OCI-LY7 (cell line): Measurements from ENCODE around the gene LRRC28. TPM values are rescaled to one million over a fixed set of nuclear protein-coding genes. Genes with fewer than 3 reads are reported as not detected.

Experiments
- BruUV-seq: library from RNA; stranded (reverse); fragments of 400-500 nt; replicated peaks from 2 replicates; lab custom pipeline; 2021; lab: Mats Ljungman, UMichigan
- CTCF ChIA-PET: fragments of 300-600 bp; sonication (Branson Sonifier 250); formaldehyde crosslinking; loops from one replicate; lab custom pipeline; 2022; ENCODE audit warnings: antibody characterized with exemption; ENCODE audit not compliant: unreplicated experiment; lab: Charles Lee
- POLR2A ChIA-PET: fragments of 300-600 bp; sonication (Branson Sonifier 250); formaldehyde crosslinking; loops from one replicate; lab custom pipeline; 2022; ENCODE audit warnings: antibody characterized with exemption; lab: Charles Lee
- DNase-seq: peaks from one replicate; pipeline ENCODE4 v3.0.0-alpha.2; 2015; ENCODE audit warnings: low spot score
- H2AFZ ChIP-seq: fragments of 200-600 bp; sonication (generic), shearing (Covaris generic); 2 replicates; pipeline ENCODE4 v1.6.1; 2014; ENCODE audit warnings: mild to moderate bottlenecking, antibody characterized with exemption, low read length, moderate library complexity
- H3K27ac ChIP-seq: fragments of 200-600 bp; sonication (generic); 2 replicates; pipeline ENCODE4 v1.5.1; 2014; ENCODE audit warnings: mixed run types, low read depth, mild to moderate bottlenecking, moderate library complexity, low read length, inconsistent platforms; ENCODE audit not compliant: poor library complexity, severe bottlenecking
- H3K36me3 ChIP-seq: fragments of 200-600 bp; sonication (generic); 2 replicates; pipeline ENCODE4 v1.6.1; 2014; ENCODE audit warnings: mild to moderate bottlenecking, antibody characterized with exemption, low read length, moderate library complexity, mixed read lengths; ENCODE audit not compliant: insufficient read depth
- H3K4me1 ChIP-seq: fragments of 200-600 bp; sonication (generic); 2 replicates; pipeline ENCODE4 v1.5.1; 2014; ENCODE audit warnings: mild to moderate bottlenecking, low read length; ENCODE audit not compliant: insufficient read depth, poor library complexity, severe bottlenecking
- H3K4me2 ChIP-seq: fragments of 200-600 bp; sonication (generic); 2 replicates; pipeline ENCODE4 v1.6.1; 2014; ENCODE audit warnings: mild to moderate bottlenecking, low read length
- H3K4me3 ChIP-seq: fragments of 200-600 bp; sonication (generic); 2 replicates; pipeline ENCODE4 v1.5.1; 2014; ENCODE audit warnings: mild to moderate bottlenecking, low read depth, low read length; ENCODE audit not compliant: poor library complexity, severe bottlenecking
- H3K79me2 ChIP-seq: fragments of 200-600 bp; sonication (generic); 2 replicates; pipeline ENCODE4 v1.6.1; 2016; ENCODE audit warnings: low read depth, mild to moderate bottlenecking, low read length, moderate library complexity, mixed read lengths; ENCODE audit not compliant: insufficient read depth
- H3K9me2 ChIP-seq: fragments of 200-600 bp; sonication (generic); 2 replicates; pipeline ENCODE4 v1.6.1; 2016; ENCODE audit warnings: mild to moderate bottlenecking, low read length, mixed read lengths; ENCODE audit not compliant: insufficient read depth
- H3K9me3 ChIP-seq: fragments of 200-600 bp; sonication (generic); 2 replicates; pipeline ENCODE4 v1.6.1; 2014; ENCODE audit warnings: mild to moderate bottlenecking, mixed run types, low read length, mixed read lengths
- H4K20me1 ChIP-seq: fragments of 200-600 bp; sonication (generic); 2 replicates; pipeline ENCODE4 v1.6.1; 2014; ENCODE audit warnings: mild to moderate bottlenecking, antibody characterized with exemption, low read length, moderate library complexity, mixed read lengths; ENCODE audit not compliant: insufficient read depth
- EZH2phosphoT487 ChIP-seq: fragments of 200-600 bp; sonication (generic); IDR thresholded peaks from 2 replicates; pipeline ENCODE4 v1.6.1; 2018; ENCODE audit warnings: low read depth, borderline replicate concordance, mild to moderate bottlenecking, mixed run types, antibody characterized with exemption, low read length, moderate library complexity, mixed read lengths
- intact Hi-C: fragments of 100-400 bp; cut with micrococcal nuclease; formaldehyde crosslinking; loops from one replicate; pipeline ENCODE4 v1.10.0; 2022; ENCODE audit not compliant: unreplicated experiment
- total RNA-seq, 2 experiments: library from RNA; depleted of rRNA in 1 of 2; stranded (reverse); fragments of >200 nt in 1 of 2; shearing (Covaris generic) in 1 of 2; gene quantifications; 2 replicates each; pipeline ENCODE4 v1.2.3, GENCODE V29; 2014 to 2022
- TF ChIP-seq, protein P1 (sequence below): fragments of 200-600 bp; sonication (generic); conservative IDR thresholded peaks from 2 replicates; pipeline ENCODE4 v1.5.1; 2014; ENCODE audit warnings: mild to moderate bottlenecking, antibody characterized with exemption, low read length, moderate library complexity, mixed read lengths

The LRRC28 gene
- total RNA-seq, 2 experiments from 2014 or later: 25.7 to 30.2 TPM

DNA sequence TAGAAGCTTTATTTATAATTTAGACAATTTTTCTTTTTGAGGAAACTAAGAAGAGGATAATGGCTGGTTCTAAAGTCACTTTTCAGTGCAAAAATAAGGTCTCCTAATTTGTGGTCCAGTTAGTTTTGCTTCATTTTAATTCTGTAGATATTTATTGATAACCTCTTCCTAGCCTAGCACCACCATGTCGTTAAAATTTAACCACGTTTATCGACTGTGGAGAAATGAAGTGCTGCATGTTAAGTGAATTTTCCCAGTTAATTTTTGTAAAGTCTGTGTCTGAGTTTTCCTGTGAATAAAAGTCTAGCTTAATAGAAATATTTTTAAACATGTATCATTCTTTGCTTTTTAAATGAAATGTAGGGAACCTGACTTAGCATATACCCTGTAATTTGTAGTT, 16.7 kb downstream of the LRRC28 start:
- no peaks in the 10 kb centered on the region for H3K9me2 ChIP-seq
- CTCF ChIA-PET: no interaction called here
- no peak overlapping the region for H3K4me3 ChIP-seq
- DNase-seq: no peak
- no peaks in the 10 kb centered on the region for H3K9me3 ChIP-seq
- intact Hi-C loops: no loop called here
- no peak overlapping the region for H3K27ac ChIP-seq
- no peaks in the 10 kb centered on the region for H3K36me3 ChIP-seq
- H3K79me2 ChIP-seq: no peaks in the 10 kb centered on the region
- BruUV-seq: no TSS peak
- POLR2A ChIA-PET: interaction anchor here (0.7 to 3.0 kb wide), 5 partner anchors 11 to 114 kb away, joined by 3 to 8 read pairs (median 4); no protein-coding TSS in a partner anchor
- H3K4me2 ChIP-seq: no peak overlapping the region
- H4K20me1 ChIP-seq: peaks cover 6% of the 10 kb centered on the region
- H3K4me1 ChIP-seq: no peaks in the 10 kb centered on the region
- H2AFZ ChIP-seq: no peak overlapping the region
- TF ChIP-seq, protein P1, sequence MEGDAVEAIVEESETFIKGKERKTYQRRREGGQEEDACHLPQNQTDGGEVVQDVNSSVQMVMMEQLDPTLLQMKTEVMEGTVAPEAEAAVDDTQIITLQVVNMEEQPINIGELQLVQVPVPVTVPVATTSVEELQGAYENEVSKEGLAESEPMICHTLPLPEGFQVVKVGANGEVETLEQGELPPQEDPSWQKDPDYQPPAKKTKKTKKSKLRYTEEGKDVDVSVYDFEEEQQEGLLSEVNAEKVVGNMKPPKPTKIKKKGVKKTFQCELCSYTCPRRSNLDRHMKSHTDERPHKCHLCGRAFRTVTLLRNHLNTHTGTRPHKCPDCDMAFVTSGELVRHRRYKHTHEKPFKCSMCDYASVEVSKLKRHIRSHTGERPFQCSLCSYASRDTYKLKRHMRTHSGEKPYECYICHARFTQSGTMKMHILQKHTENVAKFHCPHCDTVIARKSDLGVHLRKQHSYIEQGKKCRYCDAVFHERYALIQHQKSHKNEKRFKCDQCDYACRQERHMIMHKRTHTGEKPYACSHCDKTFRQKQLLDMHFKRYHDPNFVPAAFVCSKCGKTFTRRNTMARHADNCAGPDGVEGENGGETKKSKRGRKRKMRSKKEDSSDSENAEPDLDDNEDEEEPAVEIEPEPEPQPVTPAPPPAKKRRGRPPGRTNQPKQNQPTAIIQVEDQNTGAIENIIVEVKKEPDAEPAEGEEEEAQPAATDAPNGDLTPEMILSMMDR: no peak
- TF ChIP-seq EZH2phosphoT487: no peak

GRCh38 chr15:99268431-99268830, 17.1 kb downstream of the LRRC28 start:
- no peak overlapping the region for H3K4me2 ChIP-seq
- BruUV-seq: no TSS peak

GRCh38 chr15:99273801-99274200, 22.5 kb downstream of the LRRC28 start:
- Histone ChIP-seq H3K79me2 (no peaks in the 10 kb centered on the region), H4K20me1 (no peaks in the 10 kb centered on the region; the same call in 1 of the 2 replicates), H3K4me3 (no peak overlapping the region), H3K36me3 (no peaks in the 10 kb centered on the region), H3K9me3 (no peaks in the 10 kb centered on the region), H3K9me2 (no peaks in the 10 kb centered on the region), H3K4me1 (no peaks in the 10 kb centered on the region), H3K4me2 (no peak overlapping the region), H3K27ac (no peak overlapping the region), H2AFZ (no peak overlapping the region)
- intact Hi-C loops: loop anchor here (1.0 to 5.0 kb wide), 2 partner anchors 430 to 484 kb away; no protein-coding TSS in a partner anchor
- TF ChIP-seq EZH2phosphoT487: no peak
- TF ChIP-seq, protein P1: no peak
- no peak for DNase-seq
- ChIA-PET POLR2A (interaction anchor here (1.9 to 2.7 kb wide), 2 partner anchors 11 to 459 kb away, joined by 5 to 12 read pairs; partner anchors contain the start of gene LYSMD4), CTCF (interaction anchor here (1.8 kb wide), 1 partner anchor 431 kb away, joined by 9 read pairs; no protein-coding TSS in a partner anchor)
- BruUV-seq: no TSS peak

More at GRCh38 chr15:99268431-99268830, 17.1 kb downstream of the LRRC28 start:
- intact Hi-C loops: no loop called here
- H3K4me3 ChIP-seq: no peak overlapping the region
- H3K4me1 ChIP-seq: no peaks in the 10 kb centered on the region
- ChIA-PET CTCF (no interaction called here), POLR2A (interaction anchor here (0.6 to 3.0 kb wide), 5 partner anchors 12 to 644 kb away, joined by 3 to 8 read pairs (median 4); no protein-coding TSS in a partner anchor)
- no peak overlapping the region for H3K27ac ChIP-seq
- H3K9me3 ChIP-seq: no peaks in the 10 kb centered on the region
- H3K9me2 ChIP-seq: no peaks in the 10 kb centered on the region
- H2AFZ ChIP-seq: no peak overlapping the region
- H3K79me2 ChIP-seq: no peaks in the 10 kb centered on the region
- DNase-seq: no peak
- TF ChIP-seq, protein P1: no peak
- no peak for TF ChIP-seq EZH2phosphoT487
- H4K20me1 ChIP-seq: peaks cover 6% of the 10 kb centered on the region
- H3K36me3 ChIP-seq: no peaks in the 10 kb centered on the region
